Liver (tissue), 9 donors: Measurements from ENCODE around the gene HOXA4. TPM values are rescaled to one million over a fixed set of nuclear protein-coding genes. Genes with fewer than 3 reads are reported as not detected.
A peak's percentile ranks its signal among the peaks of the same experiment; 100 is the strongest.

Experiments used
- DNase-seq: peaks from one replicate; pipeline ENCODE4 v3.0.0-alpha.2; 2017; ENCODE audit warnings: low spot score
- H3K27ac ChIP-seq, 2 donors: one replicate each; pipeline ENCODE4 v1.7.0; 2013; ENCODE audit warnings: inconsistent platforms in 2 of 2, low read length in 2 of 2, control low read depth in 1 of 2, low read depth in 1 of 2, mild to moderate bottlenecking in 1 of 2
- H3K27me3 ChIP-seq, 4 donors: one replicate each; pipeline versions ENCODE4 v1.6.1 to v1.7.0; 2013; ENCODE audit warnings: low read length in 3 of 4, inconsistent platforms in 1 of 4, mild to moderate bottlenecking in 1 of 4, moderate library complexity in 1 of 4; ENCODE audit not compliant: control insufficient read depth in 4 of 4, insufficient read depth in 4 of 4
- H3K36me3 ChIP-seq, 4 donors: one replicate each; pipeline versions ENCODE4 v1.6.1 to v1.7.0; 2013; ENCODE audit warnings: low read length in 3 of 4, mild to moderate bottlenecking in 3 of 4, low read depth in 1 of 4, moderate library complexity in 1 of 4; ENCODE audit not compliant: control insufficient read depth in 4 of 4, insufficient read depth in 3 of 4
- H3K4me1 ChIP-seq, 4 donors: one replicate each; pipeline versions ENCODE4 v1.6.1 to v1.7.0; 2013; ENCODE audit warnings: low read length in 3 of 4, mild to moderate bottlenecking in 3 of 4, moderate library complexity in 1 of 4; ENCODE audit not compliant: control insufficient read depth in 4 of 4, insufficient read depth in 4 of 4
- H3K4me3 ChIP-seq, 3 donors: one replicate each; pipeline versions ENCODE4 v1.6.1 to v1.7.0; 2013; ENCODE audit warnings: low read length in 3 of 3, control low read depth in 1 of 3, low read depth in 1 of 3, mild to moderate bottlenecking in 1 of 3
- H3K9ac ChIP-seq, 2 donors: one replicate each; pipeline ENCODE4 v1.7.0; 2013; ENCODE audit warnings: low read length in 2 of 2, mild to moderate bottlenecking in 2 of 2, moderate library complexity in 2 of 2, control low read depth in 1 of 2, low read depth in 1 of 2
- H3K9me3 ChIP-seq, 4 donors: one replicate each; pipeline versions ENCODE4 v1.6.1 to v1.7.0; 2013; ENCODE audit warnings: low read length in 3 of 4; ENCODE audit not compliant: control insufficient read depth in 4 of 4
- EGR1 ChIP-seq, 2 donors: IDR thresholded peaks; 2 replicates each; pipeline ENCODE4 v1.6.1; 2016 to 2018; ENCODE audit warnings: antibody characterized with exemption in 2 of 2, low read depth in 2 of 2
- FOXA1 ChIP-seq: IDR thresholded peaks from 2 replicates; pipeline ENCODE4 v1.6.1; 2016; ENCODE audit warnings: antibody characterized with exemption
- FOXA2 ChIP-seq: IDR thresholded peaks from 2 replicates; pipeline ENCODE4 v1.6.1; 2016; ENCODE audit warnings: antibody characterized with exemption
- GABPA ChIP-seq, 2 donors: IDR thresholded peaks in 1 of 2; conservative IDR thresholded peaks in 1 of 2; 2 replicates each; pipeline ENCODE4 v1.6.1; 2016; ENCODE audit warnings: antibody characterized with exemption in 2 of 2, mild to moderate bottlenecking in 1 of 2, moderate library complexity in 1 of 2
- HNF4A ChIP-seq, 2 donors: conservative IDR thresholded peaks; 2 replicates each; pipeline ENCODE4 v1.6.1; 2016; ENCODE audit warnings: antibody characterized with exemption in 2 of 2, mild to moderate bottlenecking in 2 of 2
- HNF4G ChIP-seq: IDR thresholded peaks from 2 replicates; pipeline ENCODE4 v1.6.1; 2016; ENCODE audit warnings: antibody characterized with exemption
- JUND ChIP-seq, 2 donors: IDR thresholded peaks; 2 replicates each; pipeline ENCODE4 v1.6.1; 2016; ENCODE audit warnings: antibody characterized with exemption in 2 of 2
- NR2F2 ChIP-seq: IDR thresholded peaks from 2 replicates; pipeline ENCODE4 v1.6.1; 2016; ENCODE audit warnings: antibody characterized with exemption
- RAD21 ChIP-seq, 2 donors: IDR thresholded peaks; 2 replicates each; pipeline ENCODE4 v1.6.1; 2016; ENCODE audit warnings: antibody characterized with exemption in 2 of 2, mild to moderate bottlenecking in 2 of 2
- RXRA ChIP-seq, 2 donors: IDR thresholded peaks; 2 replicates each; pipeline ENCODE4 v1.6.1; 2017 to 2018; ENCODE audit warnings: antibody characterized with exemption in 2 of 2, mild to moderate bottlenecking in 1 of 2
- SP1 ChIP-seq: IDR thresholded peaks from 2 replicates; pipeline ENCODE4 v1.6.1; 2018; ENCODE audit warnings: antibody characterized with exemption, mild to moderate bottlenecking
- TAF1 ChIP-seq: conservative IDR thresholded peaks from 2 replicates; pipeline ENCODE4 v1.6.1; 2016; ENCODE audit warnings: antibody characterized with exemption, mild to moderate bottlenecking
- YY1 ChIP-seq: IDR thresholded peaks from 2 replicates; pipeline ENCODE4 v1.6.1; 2016; ENCODE audit warnings: antibody characterized with exemption, mild to moderate bottlenecking
- WGBS: extraction: QIAGEN DNeasy Blood & Tissue Kit; methylation state at CpG from one replicate; pipeline ENCODE4 v1.1.7; 2013; 5-methylcytosine and 5-hydroxymethylcytosine counted together
- polyA plus RNA-seq, 2 donors: library from polyadenylated mRNA; stranded (reverse) in 1 of 2; unstranded in 1 of 2; fragments of 200-250 nt in 1 of 2; fragments of >200 nt in 1 of 2; fragmentation: Nextera tagmentation in 1 of 2; extraction: Ambion mirVana in 1 of 2; gene quantifications; one replicate each; pipeline versions ENCODE4 v1.2.1 to v1.2.3, GENCODE V29; 2013 to 2015
- total RNA-seq, 2 donors: library from RNA; depleted of rRNA; stranded (reverse); fragments of >200 nt; gene quantifications; one replicate each; pipeline ENCODE4 v1.2.3, GENCODE V29; 2014
- TF ChIP-seq, protein P1 (sequence below): IDR thresholded peaks from 2 replicates; pipeline ENCODE4 v1.6.1; 2016; ENCODE audit warnings: antibody characterized with exemption
- TF ChIP-seq, protein P2 (sequence below): IDR thresholded peaks from 2 replicates; pipeline ENCODE4 v1.6.1; 2016; ENCODE audit warnings: antibody characterized with exemption
- TF ChIP-seq, protein P3 (sequence below): IDR thresholded peaks from 2 replicates; pipeline ENCODE4 v1.6.1; 2016; ENCODE audit warnings: antibody characterized with exemption
- TF ChIP-seq, protein P4 (sequence below): fragments of 150-350 bp; IDR thresholded peaks from 2 replicates; pipeline ENCODE4 v1.5.1; 2017; ENCODE audit warnings: improper control_type of control experiment, low read depth, low read length; ENCODE audit not compliant: missing input control
- donor health status: healthy.
- donor health status: healthy.
- donor health status: healthy.
- donor health status: healthy.
- donor health status: healthy.

The HOXA4 gene
- total and polyA plus RNA-seq, 4 donors = 0.17 to 1.1 (median 0.30) TPM

DNA sequence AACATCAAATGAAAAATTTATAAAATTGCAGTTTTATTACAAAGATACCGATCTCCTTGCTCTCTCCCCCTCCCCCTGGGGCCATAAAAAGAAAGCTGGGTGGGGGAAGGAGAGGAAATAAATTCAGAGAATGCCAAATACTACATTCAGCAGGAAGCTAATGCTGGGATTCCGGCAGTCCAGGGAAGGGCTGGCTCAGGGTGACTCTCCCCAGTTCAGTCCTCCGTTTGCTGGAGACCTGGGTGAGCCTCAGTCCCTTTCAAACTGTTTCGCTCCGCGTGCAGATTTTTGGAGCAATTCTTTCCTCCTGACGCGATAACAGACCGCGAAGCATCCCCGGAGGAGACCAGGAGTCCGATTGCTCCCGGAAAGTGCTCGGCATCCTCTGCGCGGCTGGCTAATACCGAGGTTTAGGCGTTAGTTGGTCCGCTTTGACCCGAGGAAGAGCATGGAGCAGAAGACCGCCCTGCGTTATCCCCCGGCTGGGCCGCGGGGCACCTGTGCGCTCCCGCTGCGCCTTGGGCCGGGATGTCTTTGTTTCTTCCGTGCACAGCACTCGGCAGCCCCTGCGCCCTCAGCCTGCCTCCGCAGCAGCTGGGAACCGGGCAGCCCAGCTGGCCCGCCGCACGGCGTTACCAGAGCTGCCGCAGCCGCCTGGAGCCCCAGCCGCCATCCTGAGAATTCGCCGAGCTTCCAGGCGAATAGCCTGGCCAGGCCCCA is 24.2 kb downstream of the HOXA4 start:
- Histone ChIP-seq H3K9me3 (no peaks in the 10 kb centered on the region), H3K4me3 (peak overlapping the region in 1 of 3 donors; percentile 20), H3K9ac (no peak overlapping the region), H3K4me1 (peaks cover 0 to 8% (median 2%) of the 10 kb centered on the region in 4 donors), H3K27ac (peak overlapping the region; percentile 36 to 62), H3K27me3 (peaks cover 0 to 23% (median 7%) of the 10 kb centered on the region in 4 donors), H3K36me3 (no peaks in the 10 kb centered on the region)
- 19% methylated on average over 44 of the region's 44 CpGs for WGBS
- TF ChIP-seq RAD21 (IDR thresholded peaks at IDR 0.05) (no peak), JUND (IDR thresholded peaks at IDR 0.05) (no peak), HNF4G (no peak), YY1 (no peak), HNF4A (conservative IDR thresholded peaks at IDR 0.05) (no peak), FOXA1 (no peak), EGR1 (IDR thresholded peaks at IDR 0.05; ENCODE audit: low read depth in 2 of 2) (no peak), GABPA (IDR thresholded peaks at IDR 0.05 in 1 of 2, conservative IDR thresholded peaks at IDR 0.05 in 1 of 2) (no peak), TAF1 (no peak), SP1 (no peak)
- TF ChIP-seq, protein P1, sequence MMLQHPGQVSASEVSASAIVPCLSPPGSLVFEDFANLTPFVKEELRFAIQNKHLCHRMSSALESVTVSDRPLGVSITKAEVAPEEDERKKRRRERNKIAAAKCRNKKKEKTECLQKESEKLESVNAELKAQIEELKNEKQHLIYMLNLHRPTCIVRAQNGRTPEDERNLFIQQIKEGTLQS = no peak
- TF ChIP-seq, protein P2, sequence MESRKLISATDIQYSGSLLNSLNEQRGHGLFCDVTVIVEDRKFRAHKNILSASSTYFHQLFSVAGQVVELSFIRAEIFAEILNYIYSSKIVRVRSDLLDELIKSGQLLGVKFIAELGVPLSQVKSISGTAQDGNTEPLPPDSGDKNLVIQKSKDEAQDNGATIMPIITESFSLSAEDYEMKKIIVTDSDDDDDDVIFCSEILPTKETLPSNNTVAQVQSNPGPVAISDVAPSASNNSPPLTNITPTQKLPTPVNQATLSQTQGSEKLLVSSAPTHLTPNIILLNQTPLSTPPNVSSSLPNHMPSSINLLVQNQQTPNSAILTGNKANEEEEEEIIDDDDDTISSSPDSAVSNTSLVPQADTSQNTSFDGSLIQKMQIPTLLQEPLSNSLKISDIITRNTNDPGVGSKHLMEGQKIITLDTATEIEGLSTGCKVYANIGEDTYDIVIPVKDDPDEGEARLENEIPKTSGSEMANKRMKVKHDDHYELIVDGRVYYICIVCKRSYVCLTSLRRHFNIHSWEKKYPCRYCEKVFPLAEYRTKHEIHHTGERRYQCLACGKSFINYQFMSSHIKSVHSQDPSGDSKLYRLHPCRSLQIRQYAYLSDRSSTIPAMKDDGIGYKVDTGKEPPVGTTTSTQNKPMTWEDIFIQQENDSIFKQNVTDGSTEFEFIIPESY = no peak
- TF ChIP-seq, protein P3, sequence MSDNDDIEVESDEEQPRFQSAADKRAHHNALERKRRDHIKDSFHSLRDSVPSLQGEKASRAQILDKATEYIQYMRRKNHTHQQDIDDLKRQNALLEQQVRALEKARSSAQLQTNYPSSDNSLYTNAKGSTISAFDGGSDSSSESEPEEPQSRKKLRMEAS = no peak
- DNase-seq = no peak

DNA sequence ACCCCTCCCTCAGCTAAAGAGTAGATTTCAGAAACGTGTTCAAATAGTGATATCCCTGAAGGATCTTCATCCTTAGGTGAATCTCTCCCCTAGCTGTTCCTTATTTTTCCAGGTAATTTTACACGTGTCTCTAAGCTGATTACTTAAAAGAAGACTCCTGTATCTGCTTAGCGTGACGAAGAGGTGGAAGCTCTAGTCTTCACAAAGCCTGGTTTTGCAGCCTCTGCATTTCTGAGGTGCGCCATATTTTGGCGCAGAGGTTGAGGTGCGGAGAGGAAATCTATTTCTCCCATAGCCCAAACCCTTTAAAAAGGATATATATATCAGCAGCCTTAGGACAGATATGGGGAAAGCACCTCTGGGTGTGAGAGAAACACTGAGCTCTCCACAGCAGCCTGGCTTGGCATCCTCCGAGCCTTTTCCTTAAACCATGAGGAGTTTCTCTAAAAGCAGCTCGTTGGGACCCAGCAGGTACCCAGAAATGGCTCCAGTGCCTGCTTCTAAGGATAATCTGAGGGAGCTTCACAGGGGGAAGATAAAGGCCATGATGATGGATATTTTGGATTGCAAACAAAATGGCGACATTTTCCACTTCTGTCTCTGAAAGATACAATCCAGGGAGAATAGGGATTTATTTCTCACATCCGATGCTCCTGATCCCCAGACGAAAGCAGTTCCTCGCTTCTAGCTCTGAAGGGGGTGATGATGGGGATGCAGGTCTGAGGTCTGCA is 25.1 kb downstream of the HOXA4 start:
- Histone ChIP-seq H3K4me3 (no peak overlapping the region), H3K27ac (peak overlapping the region in 1 of 2 donors; percentile 41), H3K9me3 (no peaks in the 10 kb centered on the region), H3K4me1 (peaks cover 0 to 9% (median 2%) of the 10 kb centered on the region in 4 donors), H3K9ac (no peak overlapping the region), H3K36me3 (no peaks in the 10 kb centered on the region), H3K27me3 (peaks cover 0 to 23% (median 8%) of the 10 kb centered on the region in 4 donors)
- WGBS = 37% methylated on average over 13 of the region's 13 CpGs
- TF ChIP-seq HNF4A (conservative IDR thresholded peaks at IDR 0.05) (no peak), NR2F2 (no peak), GABPA (IDR thresholded peaks at IDR 0.05 in 1 of 2, conservative IDR thresholded peaks at IDR 0.05 in 1 of 2) (no peak), FOXA2 (no peak), RXRA (IDR thresholded peaks at IDR 0.05) (no peak), FOXA1 (no peak), TAF1 (no peak)
- TF ChIP-seq, protein P4, sequence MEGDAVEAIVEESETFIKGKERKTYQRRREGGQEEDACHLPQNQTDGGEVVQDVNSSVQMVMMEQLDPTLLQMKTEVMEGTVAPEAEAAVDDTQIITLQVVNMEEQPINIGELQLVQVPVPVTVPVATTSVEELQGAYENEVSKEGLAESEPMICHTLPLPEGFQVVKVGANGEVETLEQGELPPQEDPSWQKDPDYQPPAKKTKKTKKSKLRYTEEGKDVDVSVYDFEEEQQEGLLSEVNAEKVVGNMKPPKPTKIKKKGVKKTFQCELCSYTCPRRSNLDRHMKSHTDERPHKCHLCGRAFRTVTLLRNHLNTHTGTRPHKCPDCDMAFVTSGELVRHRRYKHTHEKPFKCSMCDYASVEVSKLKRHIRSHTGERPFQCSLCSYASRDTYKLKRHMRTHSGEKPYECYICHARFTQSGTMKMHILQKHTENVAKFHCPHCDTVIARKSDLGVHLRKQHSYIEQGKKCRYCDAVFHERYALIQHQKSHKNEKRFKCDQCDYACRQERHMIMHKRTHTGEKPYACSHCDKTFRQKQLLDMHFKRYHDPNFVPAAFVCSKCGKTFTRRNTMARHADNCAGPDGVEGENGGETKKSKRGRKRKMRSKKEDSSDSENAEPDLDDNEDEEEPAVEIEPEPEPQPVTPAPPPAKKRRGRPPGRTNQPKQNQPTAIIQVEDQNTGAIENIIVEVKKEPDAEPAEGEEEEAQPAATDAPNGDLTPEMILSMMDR = no peak
- TF ChIP-seq, protein P2 = no peak
- no peak for DNase-seq
